ENCODE data around the gene TEK.

DNA sequence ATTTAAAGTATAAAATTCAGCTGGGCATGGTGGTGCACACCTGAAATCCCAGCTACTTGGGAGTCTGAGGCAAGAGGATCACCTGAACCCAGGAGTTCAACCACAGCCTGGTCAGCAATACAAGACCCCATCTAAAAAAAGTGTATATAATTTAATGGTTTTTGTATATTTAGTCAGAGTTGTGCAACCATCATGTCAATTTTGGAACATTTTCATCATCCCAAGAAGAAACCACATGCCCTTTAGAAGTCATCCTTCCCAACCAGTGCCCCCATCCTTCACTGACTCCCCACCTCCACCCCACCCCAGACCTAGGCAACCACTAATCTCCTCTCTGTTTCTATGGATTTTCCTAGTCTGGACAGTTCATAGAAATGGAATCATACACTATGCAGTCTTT, 18.8 kb upstream of the TEK start:
- TF ChIP-seq, protein P1, sequence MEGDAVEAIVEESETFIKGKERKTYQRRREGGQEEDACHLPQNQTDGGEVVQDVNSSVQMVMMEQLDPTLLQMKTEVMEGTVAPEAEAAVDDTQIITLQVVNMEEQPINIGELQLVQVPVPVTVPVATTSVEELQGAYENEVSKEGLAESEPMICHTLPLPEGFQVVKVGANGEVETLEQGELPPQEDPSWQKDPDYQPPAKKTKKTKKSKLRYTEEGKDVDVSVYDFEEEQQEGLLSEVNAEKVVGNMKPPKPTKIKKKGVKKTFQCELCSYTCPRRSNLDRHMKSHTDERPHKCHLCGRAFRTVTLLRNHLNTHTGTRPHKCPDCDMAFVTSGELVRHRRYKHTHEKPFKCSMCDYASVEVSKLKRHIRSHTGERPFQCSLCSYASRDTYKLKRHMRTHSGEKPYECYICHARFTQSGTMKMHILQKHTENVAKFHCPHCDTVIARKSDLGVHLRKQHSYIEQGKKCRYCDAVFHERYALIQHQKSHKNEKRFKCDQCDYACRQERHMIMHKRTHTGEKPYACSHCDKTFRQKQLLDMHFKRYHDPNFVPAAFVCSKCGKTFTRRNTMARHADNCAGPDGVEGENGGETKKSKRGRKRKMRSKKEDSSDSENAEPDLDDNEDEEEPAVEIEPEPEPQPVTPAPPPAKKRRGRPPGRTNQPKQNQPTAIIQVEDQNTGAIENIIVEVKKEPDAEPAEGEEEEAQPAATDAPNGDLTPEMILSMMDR (IDR thresholded peaks at IDR 0.05 in 2 of 3, conservative IDR thresholded peaks at IDR 0.05 in 1 of 3; ENCODE audit: control insufficient read depth in 2 of 3, extremely low read depth in 1 of 3, insufficient read depth in 1 of 3, low read depth in 3 of 3, low read length in 3 of 3), result no peak
- TF ChIP-seq, protein P2, sequence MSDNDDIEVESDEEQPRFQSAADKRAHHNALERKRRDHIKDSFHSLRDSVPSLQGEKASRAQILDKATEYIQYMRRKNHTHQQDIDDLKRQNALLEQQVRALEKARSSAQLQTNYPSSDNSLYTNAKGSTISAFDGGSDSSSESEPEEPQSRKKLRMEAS (IDR thresholded peaks at IDR 0.05; ENCODE audit: low read depth, low read length), result no peak
- TF ChIP-seq PML (IDR thresholded peaks at IDR 0.05; ENCODE audit: low read length), result no peak
- TF ChIP-seq RAD21 (IDR thresholded peaks at IDR 0.05; ENCODE audit: insufficient read depth, low read depth, low read length), result no peak
- no peak for TF ChIP-seq ZBED1 (IDR thresholded peaks at IDR 0.05; ENCODE audit: borderline replicate concordance)
- no peak for TF ChIP-seq HDAC6 (IDR thresholded peaks at IDR 0.05; ENCODE audit: unreplicated experiment)
- TF ChIP-seq SIX5 (IDR thresholded peaks at IDR 0.05; ENCODE audit: low read depth, low read length, severe bottlenecking), result no peak
- TF ChIP-seq BCL11A (IDR thresholded peaks at IDR 0.05; ENCODE audit: low read depth, low read length), result no peak
- no peak for TF ChIP-seq RFX5 (IDR thresholded peaks at IDR 0.05; ENCODE audit: low read depth, low read length)

Data from GM12878 (cell line).